Endometrium (tissue), 2 donors: ENCODE results near the gene MAPKAP1.
A peak's percentile ranks its signal among the peaks of the same experiment; 100 is the strongest.

ENCODE experiments used
- FAIRE-seq: peaks from 2 replicates; lab custom pipeline; 2012; peaks lifted over from hg19 to GRCh38; lab: Jason Lieb, UNC
- donor health status: control.
- donor health status: control.

MAPKAP1 gene

GRCh38 chr9:125564631-125565030 lies 142.4 kb downstream of the MAPKAP1 start:
- no peak for FAIRE-seq

DNA sequence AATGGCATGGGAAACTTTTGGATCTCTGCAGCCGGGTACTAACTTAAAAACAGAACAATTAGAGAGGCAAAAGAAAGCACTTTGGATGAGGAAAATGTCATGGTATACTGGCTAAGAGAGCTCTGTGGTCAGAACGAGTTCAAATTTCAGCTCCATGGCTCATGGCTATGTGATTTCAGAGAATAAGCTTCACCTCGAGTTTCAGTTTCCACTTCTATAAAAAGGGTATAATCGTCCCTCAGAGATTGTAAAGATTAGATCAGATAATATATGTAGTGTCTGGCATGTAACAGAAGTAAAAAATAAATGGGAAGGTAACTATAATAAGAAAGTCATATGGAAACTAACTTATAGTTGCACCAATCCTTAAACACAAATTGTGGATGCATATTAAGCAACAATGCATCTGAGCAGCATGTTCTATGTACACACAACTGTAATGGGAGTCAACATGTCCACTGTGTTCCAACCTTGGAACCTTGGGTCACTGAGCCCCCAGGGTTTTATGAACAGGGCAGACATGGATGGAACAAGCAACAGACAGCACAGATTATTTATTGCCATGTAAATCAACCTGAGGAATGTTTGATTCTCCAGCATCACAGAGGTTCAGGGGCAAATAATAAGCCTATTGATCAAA lies 145.4 kb downstream of the MAPKAP1 start:
- FAIRE-seq = no peak

DNA sequence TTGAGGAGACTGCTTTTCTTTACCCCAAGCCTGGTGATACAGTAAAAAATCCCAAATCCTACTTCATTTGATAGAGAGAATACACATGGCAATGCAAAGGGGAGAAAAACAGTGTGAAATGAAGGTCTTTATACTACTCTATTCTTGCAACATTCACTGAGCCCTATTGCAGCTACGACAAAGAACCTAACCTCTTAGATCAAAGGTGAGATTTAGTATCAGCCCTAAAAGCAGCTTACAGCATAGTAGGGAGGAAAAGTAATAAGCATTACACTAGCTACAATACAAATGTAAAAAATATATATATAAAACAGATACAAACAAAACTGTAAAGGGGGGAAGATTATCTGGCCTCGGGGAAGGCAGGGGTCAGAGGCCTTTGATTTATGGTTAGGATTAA lies 147.1 kb downstream of the MAPKAP1 start:
- FAIRE-seq = no peak

GRCh38 chr9:125559194-125559593 lies 147.8 kb downstream of the MAPKAP1 start:
- FAIRE-seq = no peak

GRCh38 chr9:125558453-125559092 lies 148.4 kb downstream of the MAPKAP1 start:
- no peak for FAIRE-seq

GRCh38 chr9:125556046-125556721 lies 150.8 kb downstream of the MAPKAP1 start:
- FAIRE-seq = no peak

DNA sequence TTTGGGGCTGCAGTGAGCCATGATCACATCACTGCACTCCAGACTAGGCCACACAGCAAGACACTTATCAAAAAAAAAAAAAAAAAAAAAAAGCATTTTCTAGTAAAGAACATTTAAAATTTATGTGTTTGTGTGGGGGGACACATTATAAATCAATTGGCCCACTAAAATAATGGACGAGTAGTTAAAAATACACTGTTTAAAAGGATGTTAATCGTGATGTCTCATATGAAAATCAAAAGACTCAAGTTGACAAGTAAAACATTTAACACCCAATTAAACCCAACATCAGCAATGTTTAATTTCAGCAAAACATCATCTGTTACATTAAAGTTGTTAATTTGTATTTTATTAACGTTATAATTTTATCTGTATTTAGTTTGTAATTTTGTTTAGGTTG lies 152.3 kb downstream of the MAPKAP1 start:
- no peak for FAIRE-seq

- no peak for FAIRE-seq
These were observed 155.2 kb downstream of the MAPKAP1 start for GRCh38 chr9:125551781-125552180.

GRCh38 chr9:125549891-125550885 lies 156.8 kb downstream of the MAPKAP1 start:
- FAIRE-seq = peak; percentile 37

DNA sequence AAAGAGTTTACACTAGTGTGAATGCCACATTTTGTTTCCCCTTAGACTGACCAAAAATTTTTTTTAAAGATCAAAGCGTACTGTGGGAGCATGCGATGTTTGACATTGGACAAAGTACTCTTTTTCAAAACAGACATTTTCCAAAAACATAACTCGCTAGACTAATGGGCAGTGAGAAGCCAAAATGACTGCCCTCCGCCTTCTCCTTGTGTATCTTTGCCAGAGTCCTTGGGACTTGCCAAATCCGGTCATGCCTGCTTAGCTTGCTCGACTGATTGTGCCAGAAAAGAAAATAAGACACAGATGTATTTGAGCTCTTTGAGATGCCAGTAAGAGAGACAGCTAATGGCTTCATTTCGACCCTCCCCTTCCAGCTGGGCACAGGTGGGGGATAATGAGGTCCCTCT lies 157.5 kb downstream of the MAPKAP1 start:
- no peak for FAIRE-seq

- FAIRE-seq = no peak
These were observed 158.0 kb downstream of the MAPKAP1 start for GRCh38 chr9:125549039-125549438.

- no peak for FAIRE-seq
These were observed 158.9 kb downstream of the MAPKAP1 start for GRCh38 chr9:125548141-125548540.

GRCh38 chr9:125547368-125547767 lies 159.6 kb downstream of the MAPKAP1 start:
- no peak for FAIRE-seq

- FAIRE-seq = no peak
These were observed 161.2 kb downstream of the MAPKAP1 start for GRCh38 chr9:125545845-125546244.

DNA sequence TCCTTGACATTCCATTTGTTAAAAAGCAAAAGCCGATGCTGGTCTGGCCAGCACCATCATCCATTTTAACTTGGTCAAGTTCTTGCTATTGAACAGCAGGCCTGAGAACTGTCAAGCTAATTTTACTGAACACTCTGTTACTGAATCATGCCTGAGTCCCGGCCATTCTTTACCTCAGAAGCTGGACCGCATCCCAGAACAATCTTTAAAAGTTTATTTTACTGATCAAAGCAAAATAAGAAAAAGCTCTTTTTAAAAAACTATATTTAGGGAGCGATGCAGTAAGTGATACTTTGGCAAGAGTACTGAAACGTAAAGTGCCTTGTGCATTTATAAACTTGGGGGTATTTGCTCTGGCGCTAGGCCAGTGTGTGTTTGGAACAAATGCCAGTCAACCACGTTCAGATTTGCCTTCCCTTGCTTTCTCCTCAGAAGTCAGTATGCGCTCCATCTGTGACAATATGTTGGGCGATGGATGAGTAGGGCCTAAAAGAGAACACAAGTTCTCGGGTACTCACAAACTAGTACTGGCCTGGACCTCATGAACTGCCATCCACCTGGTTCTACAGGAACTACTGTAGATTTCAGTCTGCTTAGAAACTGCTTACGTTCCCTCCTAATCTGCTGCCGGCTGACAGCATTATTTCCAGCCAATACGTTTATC lies 161.9 kb downstream of the MAPKAP1 start:
- peak; percentile 83 for FAIRE-seq

DNA sequence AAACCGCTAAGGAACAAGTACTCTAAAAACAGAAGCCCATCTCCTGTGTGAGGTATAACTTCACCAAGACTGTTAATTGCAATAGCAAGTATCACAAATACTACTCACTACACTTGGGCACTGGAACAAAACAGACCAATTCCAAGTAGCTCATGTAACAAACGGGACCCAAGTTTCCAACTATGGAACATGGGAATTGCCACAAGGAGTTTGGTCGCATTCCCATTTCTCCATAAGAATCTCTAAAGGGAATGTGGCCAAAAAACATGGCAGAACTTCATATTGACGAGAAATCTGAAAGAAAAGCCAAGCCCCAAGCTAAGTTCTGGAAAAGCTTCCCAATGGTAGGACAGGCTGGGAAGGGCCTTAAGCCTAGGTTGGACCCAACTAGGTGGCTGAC lies 162.5 kb downstream of the MAPKAP1 start:
- no peak for FAIRE-seq

DNA sequence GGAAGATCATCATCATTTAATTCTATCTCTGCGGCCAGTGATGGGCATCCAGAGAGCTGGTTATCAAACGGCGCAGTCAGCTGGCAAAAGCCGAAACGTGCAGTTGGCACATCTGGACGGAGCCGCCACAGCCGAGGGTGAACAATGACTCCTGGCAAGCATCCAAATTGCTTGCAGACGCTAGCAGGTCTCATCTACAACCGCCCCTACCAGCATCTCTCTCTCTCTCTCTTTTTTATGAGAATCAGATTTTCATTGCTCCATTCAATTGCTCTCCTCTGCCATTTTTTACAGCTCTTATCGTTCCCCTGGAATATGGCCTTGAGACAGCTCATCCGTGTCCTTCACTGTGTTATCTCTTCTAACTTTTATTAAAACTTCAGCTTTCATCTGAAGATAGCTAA lies 165.2 kb downstream of the MAPKAP1 start:
- no peak for FAIRE-seq

- no peak for FAIRE-seq
These were observed 166.5 kb downstream of the MAPKAP1 start for GRCh38 chr9:125540497-125540896.

- FAIRE-seq = no peak
These were observed 168.9 kb downstream of the MAPKAP1 start for GRCh38 chr9:125538092-125538473.

GRCh38 chr9:125537442-125538091 lies 169.4 kb downstream of the MAPKAP1 start:
- FAIRE-seq = no peak

GRCh38 chr9:125536776-125537175 lies 170.2 kb downstream of the MAPKAP1 start:
- no peak for FAIRE-seq
